HCT116 (cell line): ENCODE data around the gene RPS24.

ENCODE experiments used
- CEBPB ChIP-seq: IDR thresholded peaks from 2 replicates; pipeline ENCODE4 v1.6.1; 2012; ENCODE audit warnings: low read depth
- CTCF ChIP-seq, 3 experiments: fragments of 200-600 bp in 1 of 3; sonication (generic) in 1 of 3; IDR thresholded peaks in 2 of 3; conservative IDR thresholded peaks in 1 of 3; 2 replicates each; pipeline ENCODE4 v1.5.1; 2012 to 2017; ENCODE audit warnings: low read depth in 2 of 3, low read length in 2 of 3, antibody characterized with exemption in 1 of 3, borderline replicate concordance in 1 of 3, control low read depth in 1 of 3, mild to moderate bottlenecking in 1 of 3, mixed read lengths in 1 of 3, mixed run types in 1 of 3, moderate library complexity in 1 of 3; ENCODE audit not compliant: insufficient read depth in 1 of 3
- EZH2 ChIP-seq: fragments of 200-600 bp; sonication (generic); IDR thresholded peaks from 2 replicates; pipeline ENCODE4 v1.6.1; 2017; ENCODE audit warnings: antibody characterized with exemption, mixed run types
- POLR2A ChIP-seq: IDR thresholded peaks from 2 replicates; pipeline ENCODE4 v1.7.0; 2011; ENCODE audit warnings: borderline replicate concordance; ENCODE audit not compliant: insufficient read depth, insufficient read length; ENCODE audit errors: extremely low read depth
- POLR2AphosphoS5 ChIP-seq: IDR thresholded peaks from 2 replicates; pipeline ENCODE4 v1.6.1; 2011; ENCODE audit warnings: mild to moderate bottlenecking, low read depth, low read length, moderate library complexity
- SP1 ChIP-seq: IDR thresholded peaks from 2 replicates; pipeline ENCODE4 v1.6.1; 2012; ENCODE audit warnings: low read depth

GRCh38 chr10:78007172-78007571 lies 26.5 kb upstream of the RPS24 start:
- TF ChIP-seq CTCF (IDR thresholded peaks at IDR 0.05 in 2 of 3, conservative IDR thresholded peaks at IDR 0.05 in 1 of 3; ENCODE audit: borderline replicate concordance in 1 of 3, insufficient read depth in 1 of 3, low read depth in 2 of 3, low read length in 2 of 3) = no peak
- no peak for TF ChIP-seq POLR2A
- TF ChIP-seq CEBPB = no peak
- TF ChIP-seq POLR2AphosphoS5 = no peak
- no peak for TF ChIP-seq SP1
- no peak for TF ChIP-seq EZH2
